ENCODE results near the gene GALR2. TPM values are rescaled to one million over a fixed set of nuclear protein-coding genes. Genes with fewer than 3 reads are reported as not detected.

Gene GALR2
- total RNA-seq, 1 experiment from 2014 or later, result 0.41 TPM

- Histone ChIP-seq H3K27ac (ENCODE audit: low read length) (no peak overlapping the region), H3K9me3 (ENCODE audit: control insufficient read depth, insufficient read depth, low read depth, low read length) (no peaks in the 10 kb centered on the region), H3K36me3 (ENCODE audit: control insufficient read depth, insufficient read depth, low read length) (peaks cover under 1% of the 10 kb centered on the region; the same call in 1 of the 2 replicates), H3K4me3 (ENCODE audit: low read depth in 2 of 2, low read length in 2 of 2) (no peak overlapping the region), H3K27me3 (ENCODE audit: control insufficient read depth, insufficient read depth, low read length) (no peaks in the 10 kb centered on the region), H3K4me1 (ENCODE audit: control insufficient read depth, insufficient read depth, low read length) (no peaks in the 10 kb centered on the region)
- ChIA-PET POLR2A (interaction anchor here (0.7 kb wide), 1 partner anchor 353 kb away, joined by 15 read pairs; no protein-coding TSS in a partner anchor), CTCF (no interaction called here)
- TF ChIP-seq SIN3A (IDR thresholded peaks at IDR 0.05; ENCODE audit: borderline replicate concordance, insufficient read depth, low read depth, low read length) (no peak), TCF7L2 (IDR thresholded peaks at IDR 0.05; ENCODE audit: low read depth, low read length) (no peak), POLR2AphosphoS5 (IDR thresholded peaks at IDR 0.05; ENCODE audit: low read depth, low read length) (no peak), CTCF (IDR thresholded peaks at IDR 0.05) (no peak), REST (IDR thresholded peaks at IDR 0.05; ENCODE audit: insufficient read depth in 1 of 2, low read depth in 2 of 2, low read length in 1 of 2) (no peak)
- in situ Hi-C loops (cut with HindIII; ENCODE audit: low pct_unique_long_range_greater_than_20kb, low sequenced_read_pairs), result no loop called here
- intact Hi-C loops (cut with micrococcal nuclease; ENCODE audit: unreplicated experiment), result no loop called here
- ATAC-seq, result no peak
- DNase-seq (ENCODE audit: low read depth, low spot score), result no peak
- no TSS peak for BruUV-seq (replicated peaks)
These were observed 21.4 kb downstream of the GALR2 start for GRCh38 chr17:76095943-76096342.

- Histone ChIP-seq H3K4me1 (ENCODE audit: control insufficient read depth, insufficient read depth, low read length) (peaks cover 4% of the 10 kb centered on the region), H3K4me3 (ENCODE audit: low read depth in 2 of 2, low read length in 2 of 2) (no peak overlapping the region), H3K27ac (ENCODE audit: low read length) (no peak overlapping the region), H3K27me3 (ENCODE audit: control insufficient read depth, insufficient read depth, low read length) (no peaks in the 10 kb centered on the region), H3K9me3 (ENCODE audit: control insufficient read depth, insufficient read depth, low read depth, low read length) (no peaks in the 10 kb centered on the region), H3K36me3 (ENCODE audit: control insufficient read depth, insufficient read depth, low read length) (peaks cover 3% of the 10 kb centered on the region; the same call in 1 of the 2 replicates)
- intact Hi-C loops (cut with micrococcal nuclease; ENCODE audit: unreplicated experiment), result no loop called here
- POLR2A ChIA-PET, result no interaction called here
- no peak for ATAC-seq
- in situ Hi-C loops (cut with HindIII; ENCODE audit: low pct_unique_long_range_greater_than_20kb, low sequenced_read_pairs), result no loop called here
- CTCF ChIA-PET, result no interaction called here
- TF ChIP-seq TCF7L2 (IDR thresholded peaks at IDR 0.05; ENCODE audit: low read depth, low read length) (no peak), POLR2AphosphoS5 (IDR thresholded peaks at IDR 0.05; ENCODE audit: low read depth, low read length) (no peak), REST (IDR thresholded peaks at IDR 0.05; ENCODE audit: insufficient read depth in 1 of 2, low read depth in 2 of 2, low read length in 1 of 2) (no peak), SIN3A (IDR thresholded peaks at IDR 0.05; ENCODE audit: borderline replicate concordance, insufficient read depth, low read depth, low read length) (no peak), CTCF (IDR thresholded peaks at IDR 0.05) (no peak)
- no TSS peak for BruUV-seq (replicated peaks)
- DNase-seq (ENCODE audit: low read depth, low spot score), result no peak
These were observed 23.2 kb downstream of the GALR2 start for GRCh38 chr17:76097716-76098295.

Data from Panc1 (cell line).